Stimulated activated CD4-positive, alpha-beta T cell treated with anti-CD3 and anti-CD28 coated beads, Interleukin-12 subunit alpha, Interleukin-12 subunit beta, amount 100 ng/mL, for 48 hours (primary cell): Measurements from ENCODE around the gene FBXO3.

Experiments
- DNase-seq, 3 donors: peaks; one replicate each; pipeline ENCODE4 v3.0.0-alpha.2; 2020; ENCODE audit warnings: low read depth in 2 of 3, low spot score in 1 of 3

The FBXO3 gene

GRCh38 chr11:33772870-33773269, 1.4 kb downstream of the FBXO3 start:
- DNase-seq: no peak

GRCh38 chr11:33772300-33772699, 2.0 kb downstream of the FBXO3 start:
- no peak for DNase-seq

- DNase-seq: no peak
Observed at GRCh38 chr11:33770236-33770635, 4.1 kb downstream of the FBXO3 start.

- no peak for DNase-seq
Observed at GRCh38 chr11:33769542-33769941, 4.8 kb downstream of the FBXO3 start.

GRCh38 chr11:33767624-33768023, 6.7 kb downstream of the FBXO3 start:
- no peak for DNase-seq

- DNase-seq: no peak
Observed at GRCh38 chr11:33766085-33766484, 8.2 kb downstream of the FBXO3 start.

GRCh38 chr11:33761471-33761870, 12.8 kb downstream of the FBXO3 start:
- no peak for DNase-seq

GRCh38 chr11:33753304-33753967, 20.9 kb downstream of the FBXO3 start:
- no peak for DNase-seq

- DNase-seq: no peak
Observed at GRCh38 chr11:33751878-33752277, 22.4 kb downstream of the FBXO3 start.

GRCh38 chr11:33747979-33748378, 26.3 kb downstream of the FBXO3 start:
- DNase-seq: no peak

GRCh38 chr11:33743291-33743690, 31.0 kb downstream of the FBXO3 start:
- DNase-seq: no peak

- no peak for DNase-seq
Observed at GRCh38 chr11:33742249-33742851, 32.0 kb downstream of the FBXO3 start.

- DNase-seq: no peak
Observed at GRCh38 chr11:33741806-33742205, 32.5 kb downstream of the FBXO3 start.

- DNase-seq: no peak
Observed at GRCh38 chr11:33737362-33737821, 36.9 kb downstream of the FBXO3 start.

GRCh38 chr11:33736148-33736812, 38.0 kb downstream of the FBXO3 start, which contains the start of gene CD59:
Gene CD59 (minus strand): TSS chr11:33736423. CDS start chr11:33722445, 13,978 bp downstream.
- peak; percentile 82 to 91 (median 87) for DNase-seq

GRCh38 chr11:33735271-33736147, 38.8 kb downstream of the FBXO3 start:
- peak in 2 of 3 donors; percentile 25 to 41 for DNase-seq

- DNase-seq: no peak
Observed at GRCh38 chr11:33734441-33735270, 39.7 kb downstream of the FBXO3 start.

- DNase-seq: no peak
Observed at GRCh38 chr11:33733980-33734379, 40.3 kb downstream of the FBXO3 start.

- peak; percentile 18 to 51 (median 27) for DNase-seq
Observed at GRCh38 chr11:33731723-33732531, 42.4 kb downstream of the FBXO3 start.
